Breast epithelium (tissue), 4 donors: ENCODE measurements around the gene NBEAL1. TPM values are rescaled to one million over a fixed set of nuclear protein-coding genes. Genes with fewer than 3 reads are reported as not detected.

Experiments
- DNase-seq, 2 donors: peaks; one replicate each; pipeline ENCODE4 v3.0.0-alpha.2; 2019; ENCODE audit warnings: low spot score in 2 of 2
- H3K27ac ChIP-seq, 2 donors: fragments of 200-600 bp; sonication (generic) in 1 of 2; one replicate each; pipeline ENCODE4 v1.5.1; 2016 to 2019; ENCODE audit warnings: mild to moderate bottlenecking in 1 of 2
- H3K27me3 ChIP-seq, 2 donors: fragments of 200-600 bp; sonication (generic) in 1 of 2; one replicate each; pipeline versions ENCODE4 v1.5.1 to v1.6.0; 2017 to 2019; ENCODE audit warnings: control low read depth in 1 of 2, mild to moderate bottlenecking in 1 of 2
- H3K36me3 ChIP-seq: fragments of 200-600 bp; one replicate; pipeline ENCODE4 v1.5.1; 2019
- H3K4me1 ChIP-seq, 2 donors: fragments of 200-600 bp; sonication (generic); one replicate each; pipeline ENCODE4 v1.5.1; 2016 to 2019; ENCODE audit warnings: control low read depth in 1 of 2
- H3K4me3 ChIP-seq, 3 donors: fragments of 200-600 bp; sonication (generic); 1 replicate in 2 of 3; 2 replicates in 1 of 3; pipeline ENCODE4 v1.5.1; 2016 to 2019; ENCODE audit warnings: mild to moderate bottlenecking in 3 of 3, moderate library complexity in 2 of 3
- H3K9me3 ChIP-seq, 2 donors: fragments of 200-600 bp; sonication (generic) in 1 of 2; one replicate each; pipeline ENCODE4 v1.5.1; 2016 to 2019; ENCODE audit warnings: control low read depth in 1 of 2
- POLR2A ChIP-seq: fragments of 450-650 bp; IDR thresholded peaks from one replicate; pipeline ENCODE4 v1.6.1; 2016; ENCODE audit warnings: antibody characterized with exemption, mild to moderate bottlenecking, moderate library complexity
- POLR2AphosphoS5 ChIP-seq, 3 donors: sonication (generic); formaldehyde crosslinking; IDR thresholded peaks; one replicate each; pipeline ENCODE4 v1.6.1; 2017; ENCODE audit warnings: antibody characterized with exemption in 3 of 3
- intact Hi-C: fragments of 100-400 bp; cut with DNase I; formaldehyde crosslinking; loops from one replicate; pipeline ENCODE4 v1.15.1; 2023; ENCODE audit warnings: low total_unique reads
- total RNA-seq, 3 donors: library from RNA; depleted of rRNA; stranded (reverse); fragments of >200 nt; gene quantifications; one replicate each; pipeline ENCODE4 v1.1.0, GENCODE V29; 2016
- TF ChIP-seq, protein P1 (sequence below), 3 donors: fragments of 450-650 bp; IDR thresholded peaks; one replicate each; pipeline ENCODE4 v1.5.1; 2016 to 2017; ENCODE audit warnings: antibody characterized with exemption in 3 of 3, mild to moderate bottlenecking in 3 of 3, moderate library complexity in 3 of 3

Gene NBEAL1
- total RNA-seq, 3 donors from 2014 or later: 34.7 to 84.3 (median 64.9) TPM

DNA sequence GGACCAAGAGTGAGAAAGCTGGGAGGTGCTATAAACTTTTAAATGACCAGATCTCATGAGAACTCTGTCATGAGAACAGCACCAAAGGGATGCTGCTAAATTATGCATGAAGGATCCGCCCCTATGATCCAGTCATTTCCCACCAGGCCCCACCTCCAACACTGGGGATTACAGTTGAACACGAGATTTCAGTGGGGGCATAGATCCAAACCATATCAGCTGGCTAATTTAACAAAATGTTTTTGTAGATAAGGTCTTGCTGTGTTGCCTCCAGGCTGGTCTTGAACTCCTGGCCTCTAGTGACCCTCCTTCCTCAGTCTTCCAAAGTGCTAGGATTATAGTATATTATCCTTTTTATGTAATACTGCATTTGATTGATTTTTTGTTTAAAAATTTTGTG lies 56.0 kb downstream of the NBEAL1 start:
- Histone ChIP-seq H3K4me3 (no peak overlapping the region), H3K27me3 (no peaks in the 10 kb centered on the region), H3K27ac (no peak overlapping the region), H3K9me3 (no peaks in the 10 kb centered on the region), H3K4me1 (no peaks in the 10 kb centered on the region), H3K36me3 (no peaks in the 10 kb centered on the region)
- TF ChIP-seq, protein P1, sequence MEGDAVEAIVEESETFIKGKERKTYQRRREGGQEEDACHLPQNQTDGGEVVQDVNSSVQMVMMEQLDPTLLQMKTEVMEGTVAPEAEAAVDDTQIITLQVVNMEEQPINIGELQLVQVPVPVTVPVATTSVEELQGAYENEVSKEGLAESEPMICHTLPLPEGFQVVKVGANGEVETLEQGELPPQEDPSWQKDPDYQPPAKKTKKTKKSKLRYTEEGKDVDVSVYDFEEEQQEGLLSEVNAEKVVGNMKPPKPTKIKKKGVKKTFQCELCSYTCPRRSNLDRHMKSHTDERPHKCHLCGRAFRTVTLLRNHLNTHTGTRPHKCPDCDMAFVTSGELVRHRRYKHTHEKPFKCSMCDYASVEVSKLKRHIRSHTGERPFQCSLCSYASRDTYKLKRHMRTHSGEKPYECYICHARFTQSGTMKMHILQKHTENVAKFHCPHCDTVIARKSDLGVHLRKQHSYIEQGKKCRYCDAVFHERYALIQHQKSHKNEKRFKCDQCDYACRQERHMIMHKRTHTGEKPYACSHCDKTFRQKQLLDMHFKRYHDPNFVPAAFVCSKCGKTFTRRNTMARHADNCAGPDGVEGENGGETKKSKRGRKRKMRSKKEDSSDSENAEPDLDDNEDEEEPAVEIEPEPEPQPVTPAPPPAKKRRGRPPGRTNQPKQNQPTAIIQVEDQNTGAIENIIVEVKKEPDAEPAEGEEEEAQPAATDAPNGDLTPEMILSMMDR (IDR thresholded peaks at IDR 0.05): no peak
- TF ChIP-seq POLR2AphosphoS5 (IDR thresholded peaks at IDR 0.05) (no peak), POLR2A (no peak)
- no peak for DNase-seq
- intact Hi-C loops: no loop called here

DNA sequence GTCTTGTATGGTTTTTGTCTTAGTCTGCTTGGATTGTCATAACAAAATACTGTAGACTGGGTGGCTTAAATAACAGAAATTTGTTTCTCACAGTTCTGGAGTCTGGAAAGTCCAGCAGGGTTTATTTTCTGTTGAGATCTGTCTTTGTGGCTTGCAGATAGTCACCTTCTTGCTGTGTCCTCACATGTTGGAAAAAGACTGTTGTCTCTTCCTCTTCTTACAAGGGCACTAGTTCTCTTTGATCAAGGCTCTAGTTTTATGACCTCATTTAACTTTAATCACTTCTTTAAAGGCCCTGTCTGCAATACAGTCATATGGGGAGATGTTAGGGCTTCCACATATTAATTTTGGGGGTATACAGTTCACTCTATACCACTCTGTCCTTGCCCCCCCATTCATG lies 56.5 kb downstream of the NBEAL1 start:
- no peaks in the 10 kb centered on the region for H3K9me3 ChIP-seq
- no peaks in the 10 kb centered on the region for H3K27me3 ChIP-seq
- intact Hi-C loops: no loop called here
- no peak for DNase-seq
- H3K27ac ChIP-seq: no peak overlapping the region
- no peaks in the 10 kb centered on the region for H3K4me1 ChIP-seq
- no peak overlapping the region for H3K4me3 ChIP-seq
- no peak for TF ChIP-seq POLR2AphosphoS5 (IDR thresholded peaks at IDR 0.05)
- no peaks in the 10 kb centered on the region for H3K36me3 ChIP-seq

DNA sequence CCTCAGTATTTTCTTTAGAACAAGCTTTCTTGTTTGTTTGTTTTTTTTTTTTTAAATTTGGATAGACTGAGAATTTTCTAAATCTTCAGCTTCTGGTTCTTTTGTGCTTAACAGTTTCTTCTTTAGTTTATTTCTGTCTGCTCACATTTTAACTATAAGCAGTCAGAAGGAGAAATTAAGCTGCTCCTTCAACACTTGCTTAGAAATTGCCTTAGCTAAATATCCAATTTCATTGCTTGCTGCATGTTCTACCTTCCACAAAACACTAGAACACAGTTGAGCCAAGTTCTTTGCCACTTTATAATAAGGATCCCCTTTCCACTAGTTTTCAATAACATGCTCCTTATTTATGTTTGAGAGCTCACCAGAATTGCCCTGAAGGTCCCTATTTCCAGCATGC lies 57.7 kb downstream of the NBEAL1 start:
- no peak for DNase-seq
- no peaks in the 10 kb centered on the region for H3K27me3 ChIP-seq
- H3K27ac ChIP-seq: no peak overlapping the region
- no peaks in the 10 kb centered on the region for H3K9me3 ChIP-seq
- H3K4me1 ChIP-seq: no peaks in the 10 kb centered on the region
- TF ChIP-seq POLR2A (no peak), POLR2AphosphoS5 (IDR thresholded peaks at IDR 0.05) (no peak)
- TF ChIP-seq, protein P1 (IDR thresholded peaks at IDR 0.05): no peak
- H3K4me3 ChIP-seq: no peak overlapping the region
- intact Hi-C loops: no loop called here
- no peaks in the 10 kb centered on the region for H3K36me3 ChIP-seq

DNA sequence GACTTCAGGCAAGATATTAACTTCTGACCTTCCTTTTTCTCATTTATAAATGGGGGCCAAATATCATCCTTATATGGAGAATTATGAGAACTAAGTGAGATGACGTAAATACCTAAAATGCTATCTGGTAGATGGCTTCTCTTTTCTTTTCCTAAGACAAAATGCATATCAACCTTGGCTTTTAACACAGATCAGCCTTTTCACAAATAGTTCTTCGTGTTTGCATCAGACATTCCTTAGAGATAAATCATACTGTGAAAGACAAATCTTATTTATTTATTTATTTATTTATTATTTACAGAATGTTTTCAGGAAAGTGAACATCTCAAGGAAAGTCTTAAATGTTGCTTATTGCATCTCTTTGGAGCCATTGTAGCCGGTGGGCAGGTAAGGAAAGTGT lies 62.8 kb downstream of the NBEAL1 start:
- no peaks in the 10 kb centered on the region for H3K36me3 ChIP-seq
- H3K4me1 ChIP-seq: no peaks in the 10 kb centered on the region
- intact Hi-C loops: no loop called here
- no peaks in the 10 kb centered on the region for H3K27me3 ChIP-seq
- no peak for DNase-seq
- H3K27ac ChIP-seq: no peak overlapping the region
- no peak overlapping the region for H3K4me3 ChIP-seq
- TF ChIP-seq POLR2AphosphoS5 (IDR thresholded peaks at IDR 0.05) (no peak), POLR2A (no peak)
- TF ChIP-seq, protein P1 (IDR thresholded peaks at IDR 0.05): no peak
- H3K9me3 ChIP-seq: no peaks in the 10 kb centered on the region

DNA sequence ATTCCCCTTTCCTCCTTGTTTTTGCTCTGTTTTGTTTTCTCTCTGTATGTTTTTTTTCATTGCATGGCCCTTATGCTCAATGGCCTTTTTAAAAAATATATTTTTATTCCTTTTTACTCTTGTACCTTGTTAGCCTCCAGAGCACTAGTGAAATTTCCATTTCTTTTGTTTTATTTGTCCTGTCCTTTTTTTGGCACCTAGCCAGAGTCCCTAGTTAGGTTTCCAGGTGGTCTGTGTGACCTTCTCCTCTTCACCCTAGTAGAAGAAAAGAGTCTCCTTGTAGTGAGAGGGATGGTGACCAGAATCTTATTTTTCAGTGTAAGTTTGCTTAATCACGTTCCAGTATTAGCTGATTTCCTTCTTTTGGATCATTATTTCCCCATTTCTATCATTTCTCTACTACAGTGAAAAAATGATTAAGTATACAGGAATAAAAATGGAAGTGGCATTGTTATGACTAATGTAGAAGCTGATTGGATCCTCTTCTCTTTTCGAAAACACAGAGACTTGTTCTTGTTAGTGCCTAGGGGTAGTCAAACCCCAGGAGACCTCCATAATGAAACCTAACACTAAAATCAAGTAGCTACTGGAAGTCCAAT lies 65.9 kb downstream of the NBEAL1 start:
- DNase-seq: no peak

More for the DNA sequence above, 65.9 kb downstream of the NBEAL1 start:
- Histone ChIP-seq H3K4me3 (no peak overlapping the region), H3K27me3 (no peaks in the 10 kb centered on the region), H3K9me3 (no peaks in the 10 kb centered on the region), H3K4me1 (no peaks in the 10 kb centered on the region), H3K36me3 (no peaks in the 10 kb centered on the region), H3K27ac (no peak overlapping the region)
- intact Hi-C loops: no loop called here
- TF ChIP-seq, protein P1 (IDR thresholded peaks at IDR 0.05): no peak
- TF ChIP-seq POLR2AphosphoS5 (IDR thresholded peaks at IDR 0.05): no peak
- no peak for TF ChIP-seq POLR2A
